ENCODE results near the gene EFTUD2.
"Not testable (repeated sequence)": the region's sequence is repeated elsewhere in the genome, so short reads cannot be mapped to it uniquely, and the experiment has no call there.

The EFTUD2 gene

GRCh38 chr17:44899074-44899782, at the start of gene EFTUD2:
Gene EFTUD2, minus strand, starts transcription at chr17:44899445. Its CDS starts 4,924 bp downstream, at chr17:44894521.
- no peaks in the 10 kb centered on the region for H3K9me3 Mint-ChIP-seq
- peaks cover 0 to 16% of the 10 kb centered on the region in 2 donors for H3K27me3 Mint-ChIP-seq
- H3K4me1 Mint-ChIP-seq: peaks cover 15 to 33% of the 10 kb centered on the region in 2 donors
- peak within 1 kb of the TSS; percentile 86 to 87 for H3K4me3 Mint-ChIP-seq
- peak within 1 kb of the TSS; percentile 100 for H3K27ac Mint-ChIP-seq
- DNase-seq (peak; percentile 90), ATAC-seq (replicated peaks) (peak; percentile 89 to 94)
- peaks cover 15 to 23% of the 10 kb centered on the region in 2 donors for H3K36me3 Mint-ChIP-seq

GRCh38 chr17:44948315-44948795, 49.1 kb upstream of the EFTUD2 start:
- no peaks in the 10 kb centered on the region for H3K9me3 Mint-ChIP-seq
- H3K4me1 Mint-ChIP-seq: peaks cover 0 to 2% of the 10 kb centered on the region in 2 donors
- peak overlapping the region; percentile 87 to 91 for H3K4me3 Mint-ChIP-seq
- DNase-seq: no peak
- H3K27me3 Mint-ChIP-seq: peaks cover 6 to 7% of the 10 kb centered on the region in 2 donors
- H3K27ac Mint-ChIP-seq: peak overlapping the region; percentile 86
- no peaks in the 10 kb centered on the region for H3K36me3 Mint-ChIP-seq
- no peak for ATAC-seq (replicated peaks)

GRCh38 chr17:44947461-44948314, 48.4 kb upstream of the EFTUD2 start, which contains the start of gene KIF18B:
Gene KIF18B, minus strand, starts transcription at chr17:44947773. Its CDS starts 11,429 bp downstream, at chr17:44936344.
- Mint-ChIP-seq H3K27me3 (peaks cover 6 to 7% of the 10 kb centered on the region in 2 donors), H3K4me1 (peaks cover 0 to 2% of the 10 kb centered on the region in 2 donors), H3K4me3 (peak within 1 kb of the TSS; percentile 87 to 91), H3K27ac (peak within 1 kb of the TSS; percentile 86), H3K9me3 (no peaks in the 10 kb centered on the region), H3K36me3 (no peaks in the 10 kb centered on the region)
- ATAC-seq (replicated peaks) (peak; percentile 98), DNase-seq (peak; percentile 85)

- not testable (repeated sequence) for H3K27ac Mint-ChIP-seq; H3K4me1 Mint-ChIP-seq; H3K36me3 Mint-ChIP-seq; ATAC-seq (replicated peaks); H3K9me3 Mint-ChIP-seq; H3K27me3 Mint-ChIP-seq; H3K4me3 Mint-ChIP-seq; DNase-seq
Measured at GRCh38 chr17:44945652-44946051, 46.4 kb upstream of the EFTUD2 start.

GRCh38 chr17:44942456-44942855, 43.2 kb upstream of the EFTUD2 start:
- DNase-seq: no peak
- no peak for ATAC-seq (replicated peaks)
- peaks cover 0 to 4% of the 10 kb centered on the region in 2 donors for H3K27me3 Mint-ChIP-seq
- no peak overlapping the region for H3K4me3 Mint-ChIP-seq
- no peaks in the 10 kb centered on the region for H3K36me3 Mint-ChIP-seq
- peaks cover 0 to 2% of the 10 kb centered on the region in 2 donors for H3K9me3 Mint-ChIP-seq
- H3K27ac Mint-ChIP-seq: no peak overlapping the region
- H3K4me1 Mint-ChIP-seq: peaks cover 0 to 2% of the 10 kb centered on the region in 2 donors

- no peak for ATAC-seq (replicated peaks)
- no peak overlapping the region for H3K4me3 Mint-ChIP-seq
- peaks cover 0 to 2% of the 10 kb centered on the region in 2 donors for H3K4me1 Mint-ChIP-seq
- no peak overlapping the region for H3K27ac Mint-ChIP-seq
- no peak for DNase-seq
- H3K9me3 Mint-ChIP-seq: peaks cover 0 to 2% of the 10 kb centered on the region in 2 donors
- peaks cover 0 to 4% of the 10 kb centered on the region in 2 donors for H3K27me3 Mint-ChIP-seq
- no peaks in the 10 kb centered on the region for H3K36me3 Mint-ChIP-seq
Measured at GRCh38 chr17:44941712-44942331, 42.6 kb upstream of the EFTUD2 start.

- Mint-ChIP-seq H3K36me3 (no peaks in the 10 kb centered on the region), H3K27me3 (no peaks in the 10 kb centered on the region), H3K9me3 (peaks cover 0 to 2% of the 10 kb centered on the region in 2 donors), H3K4me3 (no peak overlapping the region), H3K4me1 (peaks cover 0 to 2% of the 10 kb centered on the region in 2 donors), H3K27ac (peak overlapping the region; percentile 2)
- ATAC-seq (replicated peaks) (no peak), DNase-seq (no peak)
Measured at GRCh38 chr17:44940768-44941167, 41.5 kb upstream of the EFTUD2 start.

- no peak overlapping the region for H3K27ac Mint-ChIP-seq
- peaks cover 0 to 2% of the 10 kb centered on the region in 2 donors for H3K9me3 Mint-ChIP-seq
- DNase-seq: no peak
- H3K36me3 Mint-ChIP-seq: no peaks in the 10 kb centered on the region
- ATAC-seq (replicated peaks): no peak
- peaks cover 0 to 2% of the 10 kb centered on the region in 2 donors for H3K4me1 Mint-ChIP-seq
- H3K4me3 Mint-ChIP-seq: no peak overlapping the region
- no peaks in the 10 kb centered on the region for H3K27me3 Mint-ChIP-seq
Measured at GRCh38 chr17:44940317-44940716, 41.1 kb upstream of the EFTUD2 start.

GRCh38 chr17:44935116-44935515, 35.9 kb upstream of the EFTUD2 start:
- no peaks in the 10 kb centered on the region for H3K36me3 Mint-ChIP-seq
- H3K27ac Mint-ChIP-seq: no peak overlapping the region
- peak in 1 of 2 donors; percentile 5 for ATAC-seq (replicated peaks)
- no peaks in the 10 kb centered on the region for H3K4me1 Mint-ChIP-seq
- peaks cover 0 to 2% of the 10 kb centered on the region in 2 donors for H3K9me3 Mint-ChIP-seq
- no peak for DNase-seq
- H3K4me3 Mint-ChIP-seq: no peak overlapping the region
- no peaks in the 10 kb centered on the region for H3K27me3 Mint-ChIP-seq

GRCh38 chr17:44934745-44935105, 35.5 kb upstream of the EFTUD2 start:
- H3K27me3 Mint-ChIP-seq: no peaks in the 10 kb centered on the region
- H3K27ac Mint-ChIP-seq: no peak overlapping the region
- no peaks in the 10 kb centered on the region for H3K4me1 Mint-ChIP-seq
- no peak overlapping the region for H3K4me3 Mint-ChIP-seq
- DNase-seq (no peak), ATAC-seq (replicated peaks) (no peak)
- no peaks in the 10 kb centered on the region for H3K36me3 Mint-ChIP-seq
- H3K9me3 Mint-ChIP-seq: peaks cover 0 to 2% of the 10 kb centered on the region in 2 donors

GRCh38 chr17:44933824-44934744, 34.8 kb upstream of the EFTUD2 start:
- DNase-seq (no peak), ATAC-seq (replicated peaks) (no peak)
- no peaks in the 10 kb centered on the region for H3K27me3 Mint-ChIP-seq
- H3K4me1 Mint-ChIP-seq: no peaks in the 10 kb centered on the region
- H3K4me3 Mint-ChIP-seq: no peak overlapping the region
- peak overlapping the region; percentile 25 for H3K27ac Mint-ChIP-seq
- H3K36me3 Mint-ChIP-seq: no peaks in the 10 kb centered on the region
- peaks cover 0 to 2% of the 10 kb centered on the region in 2 donors for H3K9me3 Mint-ChIP-seq

- Mint-ChIP-seq H3K4me1 (no peaks in the 10 kb centered on the region), H3K9me3 (no peaks in the 10 kb centered on the region), H3K36me3 (no peaks in the 10 kb centered on the region), H3K27ac (no peak overlapping the region), H3K27me3 (no peaks in the 10 kb centered on the region), H3K4me3 (no peak overlapping the region)
- no peak for DNase-seq
- no peak for ATAC-seq (replicated peaks)
Measured at GRCh38 chr17:44932787-44933097, 33.5 kb upstream of the EFTUD2 start.

GRCh38 chr17:44932096-44932786, 33.0 kb upstream of the EFTUD2 start:
- no peaks in the 10 kb centered on the region for H3K27me3 Mint-ChIP-seq
- no peak overlapping the region for H3K27ac Mint-ChIP-seq
- no peaks in the 10 kb centered on the region for H3K4me1 Mint-ChIP-seq
- H3K4me3 Mint-ChIP-seq: no peak overlapping the region
- ATAC-seq (replicated peaks) (no peak), DNase-seq (no peak)
- no peaks in the 10 kb centered on the region for H3K9me3 Mint-ChIP-seq
- no peaks in the 10 kb centered on the region for H3K36me3 Mint-ChIP-seq
